Astrocyte of the cerebellum (primary cell): ENCODE measurements around the gene DSE.

ENCODE experiments used
- DNase-seq: peaks from one replicate; pipeline ENCODE4 v3.0.0-alpha.2; 2011; ENCODE audit warnings: low read depth
- H3K4me3 ChIP-seq: 2 replicates; pipeline ENCODE4 v1.5.1; 2011; ENCODE audit warnings: mild to moderate bottlenecking, low read depth, low read length, moderate library complexity
- CTCF ChIP-seq: IDR thresholded peaks from 2 replicates; pipeline ENCODE4 v1.5.1; 2012; ENCODE audit warnings: low read length, low read depth, moderate library complexity, mild to moderate bottlenecking; ENCODE audit errors: missing control alignments
- in situ Hi-C: cut with HindIII; loops from 2 replicates; pipeline ENCODE4 v1.10.0; 2017; ENCODE audit warnings: low sequenced_read_pairs

The DSE gene

GRCh38 chr6:116456927-116457326 is 86.2 kb downstream of the DSE start:
- DNase-seq = no peak
- TF ChIP-seq CTCF = no peak
- in situ Hi-C loops = no loop called here

DNA sequence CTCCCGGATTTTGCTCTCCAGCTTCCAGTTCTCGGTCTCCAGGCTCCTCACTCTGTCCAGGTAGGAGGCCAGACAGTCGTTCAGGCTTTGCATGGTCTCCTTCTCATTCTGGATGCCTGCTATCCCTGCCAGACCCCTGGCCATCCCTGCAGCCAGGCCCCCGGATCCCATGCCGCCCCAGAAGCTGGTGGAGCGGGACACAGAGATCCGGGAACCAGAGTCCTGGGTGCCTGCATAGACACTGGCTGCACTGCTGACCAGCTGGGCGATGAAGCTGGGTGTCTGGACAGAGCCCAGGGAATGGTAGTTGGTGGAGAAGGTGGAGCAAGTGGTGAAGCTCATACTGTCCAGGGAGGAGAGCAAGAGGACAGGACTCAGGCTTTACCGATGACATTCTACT is 87.5 kb downstream of the DSE start:
- in situ Hi-C loops = no loop called here
- no peak overlapping the region for H3K4me3 ChIP-seq
- no peak for DNase-seq
- no peak for TF ChIP-seq CTCF

More at GRCh38 chr6:116456927-116457326, 86.2 kb downstream of the DSE start:
- no peak overlapping the region for H3K4me3 ChIP-seq

- in situ Hi-C loops = no loop called here
- no peak overlapping the region for H3K4me3 ChIP-seq
- TF ChIP-seq CTCF = no peak
- no peak for DNase-seq
These were observed 89.2 kb downstream of the DSE start for GRCh38 chr6:116459927-116460326.

DNA sequence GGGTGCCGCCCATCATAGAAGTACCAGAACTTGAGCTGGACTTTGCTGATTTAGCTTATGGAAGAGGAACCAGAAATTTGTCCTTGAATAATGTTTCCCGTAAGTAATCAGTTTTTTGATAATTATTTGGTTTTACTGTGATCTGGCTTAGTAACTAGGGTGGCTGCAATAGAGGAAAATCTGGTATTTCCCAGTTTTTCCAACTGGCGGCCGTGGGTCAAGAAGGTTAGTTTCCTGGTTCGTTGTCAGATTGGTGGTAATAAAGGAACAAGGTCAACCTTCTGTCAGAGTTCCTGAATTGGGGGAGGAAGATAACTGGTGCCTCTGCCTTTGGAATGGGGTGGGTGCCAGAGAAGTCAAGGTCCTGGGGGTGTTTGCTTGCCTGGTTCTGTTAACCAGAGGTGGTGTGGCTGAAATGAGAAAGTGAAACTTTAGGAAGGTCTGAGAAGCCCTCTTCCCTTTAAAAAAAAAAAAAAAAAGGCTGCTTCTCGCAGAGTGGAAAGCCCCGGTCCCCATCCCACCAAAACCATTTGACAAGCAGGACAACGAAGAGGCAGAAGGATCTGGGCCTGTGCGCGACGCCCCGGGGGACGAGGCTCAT is 90.7 kb downstream of the DSE start, which contains the start of gene CALHM6:
CALHM6 (plus strand) TSS at position 45 of the 601 bp plus-strand sequence; CDS start at position 600, 555 bp downstream.
- in situ Hi-C loops = no loop called here
- DNase-seq = no peak
- H3K4me3 ChIP-seq = peak within 1 kb of the TSS; percentile 36
- no peak for TF ChIP-seq CTCF

- in situ Hi-C loops = no loop called here
- TF ChIP-seq CTCF = no peak
- peak overlapping the region; percentile 36 for H3K4me3 ChIP-seq
- no peak for DNase-seq
These were observed 91.5 kb downstream of the DSE start for GRCh38 chr6:116461932-116462885.

- no peak overlapping the region for H3K4me3 ChIP-seq
- in situ Hi-C loops = no loop called here
- no peak for TF ChIP-seq CTCF
- DNase-seq = no peak
These were observed 92.6 kb downstream of the DSE start for GRCh38 chr6:116463301-116463700.
